ENCODE results near the gene CDH4.

DNA sequence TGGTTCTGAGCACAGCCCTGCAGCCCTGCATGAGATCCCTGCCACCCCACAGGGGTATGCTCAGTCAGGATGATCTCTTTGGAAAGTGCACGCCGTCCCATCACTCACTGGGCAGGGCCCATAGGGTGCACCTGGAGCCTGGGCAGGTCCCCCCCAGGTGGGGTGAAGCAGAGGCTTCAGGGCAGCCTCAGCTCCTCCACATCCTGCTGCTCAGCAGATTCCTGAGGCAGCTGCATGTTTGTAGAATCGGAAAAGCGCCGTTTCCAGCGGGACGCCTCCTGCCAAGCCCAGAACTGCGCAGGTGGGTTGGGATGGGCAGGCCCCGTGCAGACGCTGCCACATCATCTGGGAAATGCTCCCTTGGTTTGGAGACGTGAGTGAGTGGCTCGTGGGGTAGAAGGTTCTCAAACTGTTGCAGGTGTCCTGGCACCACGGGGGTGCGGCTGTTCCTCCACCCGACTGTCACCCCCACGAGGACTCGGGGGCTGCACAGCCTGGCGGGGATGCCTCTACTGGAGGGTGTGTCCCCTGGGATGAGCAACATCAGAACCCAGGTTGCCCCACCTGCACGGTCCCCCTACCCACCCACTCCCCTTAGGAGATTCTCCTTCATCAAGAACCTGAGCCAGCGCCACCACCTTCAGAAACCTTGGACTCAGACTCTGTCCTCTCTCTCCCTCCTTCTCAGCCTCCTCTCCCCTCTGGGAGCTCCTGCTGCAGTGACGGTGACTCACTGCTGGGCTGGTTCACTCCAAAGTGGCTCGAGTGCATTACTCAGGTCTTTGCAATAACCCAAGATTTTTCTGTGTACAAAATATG, 479.5 kb downstream of the CDH4 start:
- no peak for TF ChIP-seq CTCF (IDR thresholded peaks at IDR 0.05)
- no peak for TF ChIP-seq EP300 (IDR thresholded peaks at IDR 0.05)
- no peak for TF ChIP-seq POLR2A (IDR thresholded peaks at IDR 0.05)
- no peak for TF ChIP-seq POLR2AphosphoS5 (IDR thresholded peaks at IDR 0.05)
